ENCODE data around the gene CPVL. TPM values are rescaled to one million over a fixed set of nuclear protein-coding genes. Genes with fewer than 3 reads are reported as not detected.

Gene CPVL
- total RNA-seq, 1 donor from 2014 or later: 49.4 TPM

DNA sequence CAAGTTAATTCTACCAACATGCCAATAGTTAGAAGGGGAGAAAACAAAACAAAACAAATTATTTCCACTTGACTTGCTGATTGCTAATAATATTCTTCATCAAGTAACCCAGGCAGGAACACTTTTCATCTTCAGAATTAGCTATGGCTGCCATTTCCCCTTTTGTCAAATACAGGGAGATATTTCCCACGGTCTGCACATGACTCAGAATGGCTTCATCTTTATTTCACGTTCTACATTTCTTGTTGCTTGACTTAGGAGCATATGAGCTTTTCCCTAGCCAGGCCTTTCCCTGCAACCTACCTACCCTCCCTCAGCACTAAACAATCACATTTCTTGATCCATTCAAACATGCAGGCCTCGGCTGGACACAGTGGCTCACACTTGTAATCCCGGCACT is 6.5 kb downstream of the CPVL start:
- Histone ChIP-seq H3K27me3 (ENCODE audit: low read depth) (peaks cover 6% of the 10 kb centered on the region), H3K9me3 (peaks cover 6% of the 10 kb centered on the region), H3K4me1 (peaks cover 5% of the 10 kb centered on the region), H3K36me3 (no peaks in the 10 kb centered on the region), H3K27ac (no peak overlapping the region), H3K4me3 (no peak overlapping the region)
- ATAC-seq (no peak), DNase-seq (no peak)
- TF ChIP-seq CTCF (IDR thresholded peaks at IDR 0.05): no peak
- intact Hi-C loops (cut with DNase I): no loop called here

DNA sequence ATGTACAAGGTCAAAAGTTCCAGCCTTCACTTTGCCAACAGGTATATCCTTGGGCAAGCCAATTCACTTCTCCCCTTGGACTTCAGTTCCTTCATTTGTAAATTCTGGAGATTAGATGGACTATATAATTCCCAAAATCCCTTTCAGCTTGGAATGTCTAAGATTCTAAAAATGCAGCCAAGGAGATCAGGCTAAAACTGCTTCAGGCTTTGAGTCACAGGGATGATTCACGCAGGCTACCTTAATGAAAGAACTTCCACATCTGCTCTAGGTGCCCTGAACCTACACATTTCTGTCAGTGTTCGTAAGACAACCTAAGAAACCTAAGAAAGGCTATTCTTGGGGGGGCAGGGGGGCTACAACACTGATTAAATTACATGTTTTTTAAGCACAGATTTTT is 7.1 kb downstream of the CPVL start:
- Histone ChIP-seq H3K27ac (no peak overlapping the region), H3K36me3 (no peaks in the 10 kb centered on the region), H3K9me3 (peaks cover 6% of the 10 kb centered on the region), H3K27me3 (ENCODE audit: low read depth) (peaks cover 6% of the 10 kb centered on the region), H3K4me3 (no peak overlapping the region), H3K4me1 (peaks cover 5% of the 10 kb centered on the region)
- no peak for TF ChIP-seq CTCF (IDR thresholded peaks at IDR 0.05)
- intact Hi-C loops (cut with DNase I): no loop called here
- DNase-seq: no peak
- no peak for ATAC-seq

- peaks cover 5% of the 10 kb centered on the region for H3K4me1 ChIP-seq
- peaks cover 6% of the 10 kb centered on the region for H3K27me3 ChIP-seq (ENCODE audit: low read depth)
- no peaks in the 10 kb centered on the region for H3K36me3 ChIP-seq
- no peak for TF ChIP-seq CTCF (IDR thresholded peaks at IDR 0.05)
- DNase-seq (no peak), ATAC-seq (no peak)
- intact Hi-C loops (cut with DNase I): no loop called here
- H3K27ac ChIP-seq: no peak overlapping the region
- peaks cover 6% of the 10 kb centered on the region for H3K9me3 ChIP-seq
- no peak overlapping the region for H3K4me3 ChIP-seq
Observed at GRCh38 chr7:29138588-29138987, 7.7 kb downstream of the CPVL start.

- Histone ChIP-seq H3K4me3 (no peak overlapping the region), H3K27ac (no peak overlapping the region), H3K4me1 (peaks cover 4% of the 10 kb centered on the region), H3K27me3 (ENCODE audit: low read depth) (peaks cover 6% of the 10 kb centered on the region), H3K36me3 (no peaks in the 10 kb centered on the region), H3K9me3 (peaks cover 6% of the 10 kb centered on the region)
- DNase-seq (no peak), ATAC-seq (peak; percentile 41 to 51)
- no peak for TF ChIP-seq CTCF (IDR thresholded peaks at IDR 0.05)
- intact Hi-C loops (cut with DNase I): no loop called here
Observed at GRCh38 chr7:29135846-29136245, 10.5 kb downstream of the CPVL start.

DNA sequence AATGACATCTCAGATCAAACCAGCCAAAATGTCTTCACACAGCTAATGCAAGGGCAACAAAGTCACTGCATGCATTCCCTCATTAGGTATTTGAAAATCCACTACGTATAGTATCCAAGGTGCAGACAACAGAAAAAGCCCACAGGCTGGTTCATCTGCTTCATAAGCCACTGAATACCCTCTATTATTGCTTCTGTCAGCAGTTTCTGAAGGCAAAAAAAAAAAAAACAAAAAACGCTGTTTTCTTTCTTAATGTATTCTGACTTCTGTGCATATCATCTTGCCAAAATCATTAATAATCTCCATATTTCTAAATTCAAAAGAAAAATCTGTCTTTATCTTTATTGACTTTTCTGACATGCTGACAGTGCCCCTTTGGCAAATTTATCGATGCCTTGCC is 13.4 kb downstream of the CPVL start:
- no peak for DNase-seq
- H3K4me3 ChIP-seq: no peak overlapping the region
- no peak for ATAC-seq
- no peak overlapping the region for H3K27ac ChIP-seq
- H3K27me3 ChIP-seq (ENCODE audit: low read depth): no peaks in the 10 kb centered on the region
- H3K4me1 ChIP-seq: no peaks in the 10 kb centered on the region
- H3K36me3 ChIP-seq: no peaks in the 10 kb centered on the region
- H3K9me3 ChIP-seq: peaks cover 6% of the 10 kb centered on the region
- TF ChIP-seq CTCF (IDR thresholded peaks at IDR 0.05): no peak
- intact Hi-C loops (cut with DNase I): no loop called here

GRCh38 chr7:29131678-29132077 is 14.7 kb downstream of the CPVL start:
- H3K27ac ChIP-seq: no peak overlapping the region
- H3K4me1 ChIP-seq: no peaks in the 10 kb centered on the region
- no peak for DNase-seq
- no peak for ATAC-seq
- H3K9me3 ChIP-seq: peaks cover 6% of the 10 kb centered on the region
- TF ChIP-seq CTCF (IDR thresholded peaks at IDR 0.05): no peak
- H3K27me3 ChIP-seq (ENCODE audit: low read depth): no peaks in the 10 kb centered on the region
- intact Hi-C loops (cut with DNase I): no loop called here
- no peak overlapping the region for H3K4me3 ChIP-seq
- no peaks in the 10 kb centered on the region for H3K36me3 ChIP-seq
